K562 (cell line): ENCODE measurements around the gene ZDHHC8. TPM values are rescaled to one million over a fixed set of nuclear protein-coding genes. Genes with fewer than 3 reads are reported as not detected.
A peak's percentile ranks its signal among the peaks of the same experiment; 100 is the strongest.

Experiments
- FOXK1 ChIP-seq: sonication (generic); formaldehyde crosslinking; IDR thresholded peaks from 2 replicates; pipeline ENCODE4 v1.8.0; 2022; ENCODE audit warnings: missing genetic modification reagents, mild to moderate bottlenecking, borderline replicate concordance
- HDAC6 ChIP-seq: IDR thresholded peaks from 2 replicates; pipeline ENCODE4 v1.6.1; 2012; ENCODE audit warnings: low read depth, mild to moderate bottlenecking, control low read depth, inconsistent platforms, low read length, moderate library complexity
- HSF4 ChIP-seq: fragments of 250-450 bp; sonication (Bioruptor Pico); IDR thresholded peaks from 2 replicates; pipeline ENCODE4 v2.1.2; 2022; ENCODE audit warnings: mild to moderate bottlenecking, moderate library complexity, borderline replicate concordance
- JUNB ChIP-seq: fragments of 450-650 bp; formaldehyde crosslinking; conservative IDR thresholded peaks from 2 replicates; pipeline ENCODE4 v1.4.0; 2020; ENCODE audit warnings: mild to moderate bottlenecking
- JUND ChIP-seq, 2 experiments: IDR thresholded peaks; 2 replicates in 1 of 2; 3 replicates in 1 of 2; pipeline ENCODE4 v1.6.1; 2011; ENCODE audit warnings: borderline replicate concordance in 2 of 2, low read depth in 2 of 2, low read length in 2 of 2, improper control_type of control experiment in 1 of 2, missing biosample characterization in 1 of 2, missing genetic modification characterization in 1 of 2, missing genetic modification reagents in 1 of 2
- MECOM ChIP-seq: fragments of 250-450 bp; sonication (Bioruptor Pico); IDR thresholded peaks from 2 replicates; pipeline ENCODE4 v1.8.0; 2022; ENCODE audit warnings: inconsistent platforms
- NCOA2 ChIP-seq, 2 experiments: fragments of 450-650 bp; IDR thresholded peaks; 2 replicates each; pipeline ENCODE4 v1.6.1; 2018; ENCODE audit warnings: mild to moderate bottlenecking in 2 of 2, moderate library complexity in 1 of 2; ENCODE audit not compliant: partially characterized antibody in 2 of 2
- POLR2A ChIP-seq: fragments of 450-650 bp; conservative IDR thresholded peaks from 2 replicates; pipeline ENCODE4 v1.6.1; 2016
- PREB ChIP-seq: sonication (generic); formaldehyde crosslinking; IDR thresholded peaks from 2 replicates; pipeline ENCODE4 v1.8.1; 2023; ENCODE audit warnings: mild to moderate bottlenecking, missing genetic modification reagents
- RBM22 ChIP-seq: fragments of 200-400 bp; formaldehyde crosslinking; IDR thresholded peaks from 2 replicates; pipeline ENCODE4 v1.6.1; 2018; ENCODE audit warnings: low read length, low read depth; ENCODE audit not compliant: poor library complexity, severe bottlenecking
- STAG1 ChIP-seq: sonication (generic); formaldehyde crosslinking; IDR thresholded peaks from 2 replicates; pipeline ENCODE4 v1.5.0; 2020; ENCODE audit warnings: missing genetic modification reagents, borderline replicate concordance
- U2AF1 ChIP-seq: fragments of 200-400 bp; formaldehyde crosslinking; optimal IDR thresholded peaks from 2 replicates; pipeline ENCODE3; 2017; ENCODE audit warnings: mild to moderate bottlenecking, low read depth, low read length, moderate library complexity
- ZNF76 ChIP-seq: fragments of 250-450 bp; sonication (Bioruptor Pico); IDR thresholded peaks from 2 replicates; pipeline ENCODE4 v1.4.0; 2020; ENCODE audit warnings: mild to moderate bottlenecking, moderate library complexity, borderline replicate concordance
- polyA plus RNA-seq, 8 experiments: library from polyadenylated mRNA; depleted of rRNA in 4 of 8; stranded (reverse) in 5 of 8; unstranded in 3 of 8; fragments of >200 nt; fragmentation: Nextera tagmentation in 2 of 8; fragmentation: Illumina TruSeq in 1 of 8; extraction: Ambion mirVana in 2 of 8; extraction: Trizol in 1 of 8; gene quantifications; 2 replicates each; pipeline versions ENCODE4 v1.2.1 to v1.2.3, GENCODE V29; 2011 to 2014; ENCODE audit warnings: inconsistent platforms in 1 of 8, missing spikeins in 1 of 8
- total RNA-seq, 7 experiments: library from RNA; depleted of rRNA in 6 of 7; stranded (reverse); fragments of >200 nt in 6 of 7; fragmentation: Illumina TruSeq in 2 of 7; extraction: Trizol in 2 of 7; gene quantifications; 2 replicates each; pipeline versions ENCODE4 v1.2.1 to v1.2.3, GENCODE V29; 2011 to 2021; ENCODE audit warnings: low replicate concordance in 1 of 7
- TF ChIP-seq, protein P1 (sequence below), 2 experiments: fragments of 450-650 bp in 1 of 2; sonication (generic) in 1 of 2; formaldehyde crosslinking in 1 of 2; IDR thresholded peaks; 2 replicates each; pipeline versions ENCODE4 v1.7.1 to v1.9.0; 2016 to 2022; ENCODE audit warnings: inconsistent platforms in 1 of 2, mild to moderate bottlenecking in 1 of 2, missing genetic modification reagents in 1 of 2
- TF ChIP-seq, protein P2 (sequence below): IDR thresholded peaks from 3 replicates; pipeline ENCODE4 v1.6.1; 2011; ENCODE audit warnings: borderline replicate concordance, mild to moderate bottlenecking; ENCODE audit not compliant: insufficient read length, insufficient read depth

Gene ZDHHC8
- total and polyA plus RNA-seq, 9 of the 15 experiments (the other 6 are each of a cell fraction or from before 2014, with no cell fraction given) = 0.04 to 109 (median 16.4) TPM

- TF ChIP-seq, protein P1, sequence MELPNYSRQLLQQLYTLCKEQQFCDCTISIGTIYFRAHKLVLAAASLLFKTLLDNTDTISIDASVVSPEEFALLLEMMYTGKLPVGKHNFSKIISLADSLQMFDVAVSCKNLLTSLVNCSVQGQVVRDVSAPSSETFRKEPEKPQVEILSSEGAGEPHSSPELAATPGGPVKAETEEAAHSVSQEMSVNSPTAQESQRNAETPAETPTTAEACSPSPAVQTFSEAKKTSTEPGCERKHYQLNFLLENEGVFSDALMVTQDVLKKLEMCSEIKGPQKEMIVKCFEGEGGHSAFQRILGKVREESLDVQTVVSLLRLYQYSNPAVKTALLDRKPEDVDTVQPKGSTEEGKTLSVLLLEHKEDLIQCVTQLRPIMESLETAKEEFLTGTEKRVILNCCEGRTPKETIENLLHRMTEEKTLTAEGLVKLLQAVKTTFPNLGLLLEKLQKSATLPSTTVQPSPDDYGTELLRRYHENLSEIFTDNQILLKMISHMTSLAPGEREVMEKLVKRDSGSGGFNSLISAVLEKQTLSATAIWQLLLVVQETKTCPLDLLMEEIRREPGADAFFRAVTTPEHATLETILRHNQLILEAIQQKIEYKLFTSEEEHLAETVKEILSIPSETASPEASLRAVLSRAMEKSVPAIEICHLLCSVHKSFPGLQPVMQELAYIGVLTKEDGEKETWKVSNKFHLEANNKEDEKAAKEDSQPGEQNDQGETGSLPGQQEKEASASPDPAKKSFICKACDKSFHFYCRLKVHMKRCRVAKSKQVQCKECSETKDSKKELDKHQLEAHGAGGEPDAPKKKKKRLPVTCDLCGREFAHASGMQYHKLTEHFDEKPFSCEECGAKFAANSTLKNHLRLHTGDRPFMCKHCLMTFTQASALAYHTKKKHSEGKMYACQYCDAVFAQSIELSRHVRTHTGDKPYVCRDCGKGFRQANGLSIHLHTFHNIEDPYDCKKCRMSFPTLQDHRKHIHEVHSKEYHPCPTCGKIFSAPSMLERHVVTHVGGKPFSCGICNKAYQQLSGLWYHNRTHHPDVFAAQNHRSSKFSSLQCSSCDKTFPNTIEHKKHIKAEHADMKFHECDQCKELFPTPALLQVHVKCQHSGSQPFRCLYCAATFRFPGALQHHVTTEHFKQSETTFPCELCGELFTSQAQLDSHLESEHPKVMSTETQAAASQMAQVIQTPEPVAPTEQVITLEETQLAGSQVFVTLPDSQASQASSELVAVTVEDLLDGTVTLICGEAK (IDR thresholded peaks at IDR 0.05) = no peak
- TF ChIP-seq, protein P1 (CRISPR knock-in tag; IDR thresholded peaks at IDR 0.05) = 0 out of 2 replicates have a peak, but pooled peaks have one; percentile 32
- TF ChIP-seq ZNF76 (CRISPR knock-in tag) (0 out of 2 replicates have a peak, but pooled peaks have one; percentile 21), HDAC6 (0 out of 2 replicates have a peak, but pooled peaks have one; percentile 51), JUNB (CRISPR knock-in tag) (no peak), STAG1 (peak; percentile 51; the same call in 1 of the 2 replicates), NCOA2 (IDR thresholded peaks at IDR 0.05; ENCODE audit: partially characterized antibody in 2 of 2) (no peak), MECOM (CRISPR knock-in tag) (no peak), U2AF1 (no peak), HSF4 (CRISPR knock-in tag) (no peak), RBM22 (no peak), POLR2A (no peak), PREB (no peak), JUND (IDR thresholded peaks at IDR 0.05; ENCODE audit: borderline replicate concordance, low read depth, low read length) (no peak), JUND (tag; IDR thresholded peaks at IDR 0.05; ENCODE audit: borderline replicate concordance, low read depth, low read length) (no peak), FOXK1 (CRISPR knock-in tag) (no peak)
- TF ChIP-seq, protein P2, sequence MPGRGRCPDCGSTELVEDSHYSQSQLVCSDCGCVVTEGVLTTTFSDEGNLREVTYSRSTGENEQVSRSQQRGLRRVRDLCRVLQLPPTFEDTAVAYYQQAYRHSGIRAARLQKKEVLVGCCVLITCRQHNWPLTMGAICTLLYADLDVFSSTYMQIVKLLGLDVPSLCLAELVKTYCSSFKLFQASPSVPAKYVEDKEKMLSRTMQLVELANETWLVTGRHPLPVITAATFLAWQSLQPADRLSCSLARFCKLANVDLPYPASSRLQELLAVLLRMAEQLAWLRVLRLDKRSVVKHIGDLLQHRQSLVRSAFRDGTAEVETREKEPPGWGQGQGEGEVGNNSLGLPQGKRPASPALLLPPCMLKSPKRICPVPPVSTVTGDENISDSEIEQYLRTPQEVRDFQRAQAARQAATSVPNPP = no peak
Observed at GRCh38 chr22:20158391-20159036, 26.9 kb downstream of the ZDHHC8 start (continued).
